ENCODE results near the gene DIS3L2.
"Not testable (repeated sequence)": the region's sequence is repeated elsewhere in the genome, so short reads cannot be mapped to it uniquely, and the experiment has no call there.

DNA sequence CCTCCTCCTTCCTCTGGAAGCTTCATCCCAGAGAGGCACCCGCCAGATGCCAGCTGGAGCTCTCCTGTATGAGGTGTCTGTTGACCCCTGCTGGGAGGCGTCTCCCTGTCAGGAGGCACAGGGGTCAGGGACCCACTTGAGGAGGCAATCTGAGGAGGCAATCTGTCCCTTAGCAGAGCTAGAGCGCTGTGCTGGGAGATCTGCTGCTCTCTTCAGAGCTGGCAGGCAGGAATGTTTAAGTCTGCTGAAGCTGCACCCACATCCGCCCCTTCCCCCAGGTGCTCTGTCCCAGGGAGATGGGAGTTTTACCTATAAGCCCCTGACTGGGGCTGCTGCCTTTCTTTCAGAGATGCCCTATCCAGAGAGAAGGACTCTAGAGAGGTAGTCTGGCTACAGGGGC, 75.4 kb downstream of the DIS3L2 start:
- TF ChIP-seq, protein P1, sequence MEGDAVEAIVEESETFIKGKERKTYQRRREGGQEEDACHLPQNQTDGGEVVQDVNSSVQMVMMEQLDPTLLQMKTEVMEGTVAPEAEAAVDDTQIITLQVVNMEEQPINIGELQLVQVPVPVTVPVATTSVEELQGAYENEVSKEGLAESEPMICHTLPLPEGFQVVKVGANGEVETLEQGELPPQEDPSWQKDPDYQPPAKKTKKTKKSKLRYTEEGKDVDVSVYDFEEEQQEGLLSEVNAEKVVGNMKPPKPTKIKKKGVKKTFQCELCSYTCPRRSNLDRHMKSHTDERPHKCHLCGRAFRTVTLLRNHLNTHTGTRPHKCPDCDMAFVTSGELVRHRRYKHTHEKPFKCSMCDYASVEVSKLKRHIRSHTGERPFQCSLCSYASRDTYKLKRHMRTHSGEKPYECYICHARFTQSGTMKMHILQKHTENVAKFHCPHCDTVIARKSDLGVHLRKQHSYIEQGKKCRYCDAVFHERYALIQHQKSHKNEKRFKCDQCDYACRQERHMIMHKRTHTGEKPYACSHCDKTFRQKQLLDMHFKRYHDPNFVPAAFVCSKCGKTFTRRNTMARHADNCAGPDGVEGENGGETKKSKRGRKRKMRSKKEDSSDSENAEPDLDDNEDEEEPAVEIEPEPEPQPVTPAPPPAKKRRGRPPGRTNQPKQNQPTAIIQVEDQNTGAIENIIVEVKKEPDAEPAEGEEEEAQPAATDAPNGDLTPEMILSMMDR (IDR thresholded peaks at IDR 0.05): not testable (repeated sequence)
- TF ChIP-seq POLR2AphosphoS5, POLR2A, EP300 (IDR thresholded peaks at IDR 0.05): not testable (repeated sequence)
